Stimulated activated CD8-positive, alpha-beta memory T cell treated with anti-CD3 and anti-CD28 coated beads, Interleukin-4, amount 100 ng/mL, for 24 hours (primary cell): ENCODE measurements around the gene MAP4K5.
"Not testable (repeated sequence)": the region's sequence is repeated elsewhere in the genome, so short reads cannot be mapped to it uniquely, and the experiment has no call there.

Source experiments
- DNase-seq: peaks from one replicate; pipeline ENCODE4 v3.0.0-alpha.2; 2020; ENCODE audit warnings: low read depth

Gene MAP4K5

GRCh38 chr14:50531595-50532501 lies 521 bp downstream of the MAP4K5 start:
- DNase-seq = peak; percentile 6

- DNase-seq = no peak
These were observed 1.5 kb downstream of the MAP4K5 start for GRCh38 chr14:50530794-50531365.

GRCh38 chr14:50530358-50530757 lies 2.0 kb downstream of the MAP4K5 start:
- no peak for DNase-seq

- no peak for DNase-seq
These were observed 2.8 kb downstream of the MAP4K5 start for GRCh38 chr14:50529288-50530179.

- no peak for DNase-seq
These were observed 4.4 kb downstream of the MAP4K5 start for GRCh38 chr14:50528000-50528399.

- DNase-seq = no peak
These were observed 7.4 kb downstream of the MAP4K5 start for GRCh38 chr14:50524731-50525515.

GRCh38 chr14:50524060-50524459 lies 8.3 kb downstream of the MAP4K5 start:
- DNase-seq = no peak

- no peak for DNase-seq
These were observed 8.9 kb downstream of the MAP4K5 start for GRCh38 chr14:50523271-50524041.

GRCh38 chr14:50521912-50522341 lies 10.4 kb downstream of the MAP4K5 start:
- DNase-seq = no peak

- DNase-seq = peak; percentile 37
These were observed 11.2 kb downstream of the MAP4K5 start for GRCh38 chr14:50520947-50521815.

GRCh38 chr14:50516091-50516490 lies 16.3 kb downstream of the MAP4K5 start:
- DNase-seq = no peak

- DNase-seq = no peak
These were observed 19.9 kb downstream of the MAP4K5 start for GRCh38 chr14:50512463-50512862.

- no peak for DNase-seq
These were observed 22.2 kb downstream of the MAP4K5 start for GRCh38 chr14:50510157-50510556.

- DNase-seq = not testable (repeated sequence)
These were observed 25.3 kb downstream of the MAP4K5 start for GRCh38 chr14:50507078-50507477.

GRCh38 chr14:50501642-50502041 lies 30.7 kb downstream of the MAP4K5 start:
- DNase-seq = no peak

- no peak for DNase-seq
These were observed 35.0 kb downstream of the MAP4K5 start for GRCh38 chr14:50497351-50497750.

- no peak for DNase-seq
These were observed 42.5 kb downstream of the MAP4K5 start for GRCh38 chr14:50489851-50490250.

- DNase-seq = no peak
These were observed 43.8 kb downstream of the MAP4K5 start for GRCh38 chr14:50488521-50488920.

GRCh38 chr14:50479041-50479440 lies 53.3 kb downstream of the MAP4K5 start:
- DNase-seq = no peak

- no peak for DNase-seq
These were observed 54.6 kb downstream of the MAP4K5 start for GRCh38 chr14:50477760-50478159.
